Sciatic nerve (tissue), 2 donors: ENCODE measurements around the gene SLC5A2. TPM values are rescaled to one million over a fixed set of nuclear protein-coding genes. Genes with fewer than 3 reads are reported as not detected.
"Not testable (repeated sequence)": the region's sequence is repeated elsewhere in the genome, so short reads cannot be mapped to it uniquely, and the experiment has no call there.

Experiments
- ATAC-seq: fragments of 200-7000 bp; cut with Tn5 transposase; one replicate; pipeline ENCODE4 v1.9.1; 2020; ENCODE audit warnings: mild to moderate bottlenecking, moderate library complexity
- DNase-seq: peaks from one replicate; pipeline ENCODE4 v3.0.0-alpha.2; 2020; ENCODE audit warnings: low spot score
- intact Hi-C: fragments of 100-400 bp; cut with DNase I; formaldehyde crosslinking; loops from one replicate; pipeline ENCODE4 v1.14.2; 2022
- total RNA-seq: library from RNA; stranded (reverse); fragmentation: NEBNext Ultra II Directional; extraction: Animal tissue kit (Norgen Biotek cat#: 25700); gene quantifications from one replicate; pipeline ENCODE4 v1.2.1, GENCODE V29; 2021
- donor health status: DM: no; HTN: no; CAD: no.
- donor health status: DM: no; HTN: no; CAD: no.

The SLC5A2 gene
- total RNA-seq, 1 donor from 2014 or later = not detected

DNA sequence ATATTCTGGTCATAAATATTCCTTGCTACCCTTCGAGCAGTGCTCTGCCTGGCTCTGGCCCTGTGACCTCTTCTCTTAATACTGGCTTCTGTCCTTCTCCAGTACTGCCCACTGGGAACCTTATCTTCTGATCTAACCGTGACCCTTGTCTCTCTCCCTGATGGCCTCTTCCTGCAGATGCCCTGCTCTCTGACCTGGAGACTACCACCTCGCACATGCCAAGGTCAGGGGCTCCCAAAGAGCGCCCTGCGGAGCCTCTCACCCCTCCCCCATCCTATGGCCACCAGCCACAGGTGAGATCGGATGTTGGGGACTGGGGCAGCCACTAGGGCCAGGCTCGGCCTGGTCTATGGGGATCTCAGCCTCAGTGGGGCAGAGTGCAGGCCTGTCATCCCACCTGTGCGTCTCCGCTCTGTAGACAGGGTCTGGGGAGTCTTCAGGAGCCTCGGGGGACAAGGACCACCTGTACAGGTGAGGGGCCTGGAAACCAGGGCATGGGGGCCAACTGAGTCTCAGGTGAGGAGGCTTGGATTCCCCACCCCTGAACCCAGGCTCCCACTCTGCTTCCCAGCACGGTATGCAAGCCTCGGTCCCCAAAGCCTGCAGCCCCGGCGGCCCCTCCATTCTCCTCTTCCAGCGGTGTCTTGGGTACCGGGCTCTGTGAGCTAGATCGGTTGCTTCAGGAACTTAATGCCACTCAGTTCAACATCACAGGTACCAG is 9.5 kb upstream of the SLC5A2 start:
- intact Hi-C loops = no loop called here
- DNase-seq = no peak
- ATAC-seq = peak; percentile 1

DNA sequence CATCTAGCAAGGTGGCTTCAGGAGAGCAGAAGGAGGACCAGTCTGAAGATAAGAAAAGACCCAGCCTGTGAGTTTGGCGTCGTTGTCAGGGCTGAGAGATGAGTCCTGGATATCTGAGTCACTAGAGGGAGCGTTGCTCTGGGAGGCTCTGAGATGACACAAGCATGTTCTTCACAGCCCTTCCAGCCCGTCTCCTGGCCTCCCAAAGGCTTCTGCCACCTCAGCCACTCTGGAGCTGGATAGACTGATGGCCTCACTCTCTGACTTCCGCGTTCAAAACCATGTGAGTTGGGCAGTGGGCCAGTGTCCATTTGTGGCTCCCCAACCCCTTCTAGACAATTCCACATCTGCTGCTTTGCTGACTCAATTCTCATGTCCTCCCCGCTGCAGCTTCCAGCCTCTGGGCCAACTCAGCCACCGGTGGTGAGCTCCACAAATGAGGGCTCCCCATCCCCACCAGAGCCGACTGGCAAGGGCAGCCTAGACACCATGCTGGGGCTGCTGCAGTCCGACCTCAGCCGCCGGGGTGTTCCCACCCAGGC is 8.7 kb upstream of the SLC5A2 start:
- ATAC-seq (no peak), DNase-seq (no peak)
- intact Hi-C loops = no loop called here

- no peak for DNase-seq
- no peak for ATAC-seq
- intact Hi-C loops = no loop called here
These were observed 7.9 kb upstream of the SLC5A2 start for GRCh38 chr16:31474773-31475738.

DNA sequence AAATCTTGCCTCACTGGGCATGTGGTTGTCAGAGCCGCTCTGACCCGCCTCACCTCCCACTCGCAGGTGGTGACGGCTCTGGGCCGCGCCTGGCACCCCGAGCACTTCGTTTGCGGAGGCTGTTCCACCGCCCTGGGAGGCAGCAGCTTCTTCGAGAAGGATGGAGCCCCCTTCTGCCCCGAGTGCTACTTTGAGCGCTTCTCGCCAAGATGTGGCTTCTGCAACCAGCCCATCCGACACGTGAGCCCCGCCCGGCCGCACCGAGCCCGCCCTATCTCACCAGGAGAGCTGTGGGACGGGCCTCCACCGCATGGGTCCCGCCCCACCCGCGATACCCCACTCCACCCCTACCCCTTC is 7.0 kb upstream of the SLC5A2 start:
- no peak for DNase-seq
- intact Hi-C loops = no loop called here
- ATAC-seq = no peak

GRCh38 chr16:31476303-31477219 is 6.4 kb upstream of the SLC5A2 start:
- peak; percentile 86 for DNase-seq
- peak; percentile 40 for ATAC-seq
- intact Hi-C loops = no loop called here

- no peak for DNase-seq
- ATAC-seq = no peak
- intact Hi-C loops = no loop called here
These were observed 5.4 kb upstream of the SLC5A2 start for GRCh38 chr16:31477220-31478216.

GRCh38 chr16:31478956-31479355 is 4.0 kb upstream of the SLC5A2 start:
- intact Hi-C loops = no loop called here
- ATAC-seq (no peak), DNase-seq (no peak)

DNA sequence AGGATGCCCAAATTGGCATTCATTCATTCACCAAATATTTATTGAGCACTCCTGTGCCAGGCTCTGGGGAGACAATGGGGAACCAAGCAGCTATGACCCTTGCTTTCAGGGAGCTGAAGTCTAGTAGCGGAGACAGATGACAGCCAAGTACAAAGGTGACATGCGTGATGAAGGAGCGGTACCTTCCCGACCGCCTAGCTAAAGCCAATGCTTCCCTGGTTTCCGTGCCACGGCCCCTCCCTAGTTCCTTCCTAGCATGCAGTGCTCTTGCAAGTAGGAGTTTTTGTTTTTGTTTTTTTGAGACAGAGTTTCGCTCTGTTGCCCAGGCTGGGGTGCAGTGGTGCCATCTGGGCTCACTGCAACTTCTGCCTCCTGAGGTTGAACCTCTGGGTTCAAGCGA is 3.2 kb upstream of the SLC5A2 start:
- no peak for DNase-seq
- intact Hi-C loops = no loop called here
- no peak for ATAC-seq

DNA sequence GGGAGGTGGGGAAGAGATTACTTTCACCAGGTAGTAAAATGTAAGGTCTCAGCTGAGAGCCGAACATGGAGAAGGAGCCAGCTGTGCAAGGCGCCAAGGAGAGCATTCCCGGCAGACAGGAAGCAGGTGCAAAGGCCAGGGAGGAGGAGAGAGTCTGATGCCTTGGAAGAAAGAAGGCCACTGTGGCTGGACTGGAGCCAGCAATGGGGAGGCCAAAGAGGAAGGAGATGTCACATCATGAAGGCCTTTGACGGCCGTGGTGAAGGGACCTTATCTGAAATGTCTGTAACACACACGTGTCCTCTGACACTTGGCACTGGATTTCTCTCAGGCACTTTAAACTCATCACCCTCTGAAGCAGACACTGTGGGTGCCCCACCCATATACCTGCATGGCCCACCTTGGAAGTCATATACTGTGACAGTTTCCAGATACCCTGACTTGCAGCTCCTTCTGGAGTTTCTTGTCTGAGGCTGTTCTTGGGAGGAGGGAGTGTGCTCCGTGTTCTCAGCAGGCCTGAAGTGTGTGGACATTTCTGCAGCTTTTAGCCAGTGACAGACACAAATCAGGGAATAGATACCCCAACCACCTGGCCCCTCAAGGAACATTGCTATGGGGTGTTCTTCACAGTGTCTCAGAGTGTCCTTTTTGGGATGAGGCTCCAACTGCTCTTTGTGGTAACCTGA is 1.9 kb upstream of the SLC5A2 start:
- ATAC-seq = no peak
- intact Hi-C loops = no loop called here
- DNase-seq = no peak

DNA sequence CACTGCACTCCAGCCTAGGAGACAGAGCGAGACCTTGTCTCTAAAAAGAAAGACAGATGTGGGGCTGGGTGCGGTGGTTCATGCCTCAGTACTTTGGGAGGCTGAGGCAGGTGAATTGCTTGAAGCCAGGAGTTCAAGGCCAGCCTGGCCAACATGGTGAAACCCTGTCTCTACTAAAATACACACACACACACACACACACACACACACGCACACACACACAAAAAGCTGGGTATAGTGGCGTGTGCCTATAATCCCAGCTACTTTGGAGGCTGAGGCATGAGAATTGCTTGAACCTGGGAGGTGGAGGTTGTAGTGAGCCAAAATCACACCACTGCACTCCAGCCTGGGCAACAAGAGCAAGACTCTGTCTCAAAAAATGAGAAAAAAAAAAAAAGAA is 1.1 kb downstream of the SLC5A2 start:
- DNase-seq, intact Hi-C loops, ATAC-seq: not testable (repeated sequence)

DNA sequence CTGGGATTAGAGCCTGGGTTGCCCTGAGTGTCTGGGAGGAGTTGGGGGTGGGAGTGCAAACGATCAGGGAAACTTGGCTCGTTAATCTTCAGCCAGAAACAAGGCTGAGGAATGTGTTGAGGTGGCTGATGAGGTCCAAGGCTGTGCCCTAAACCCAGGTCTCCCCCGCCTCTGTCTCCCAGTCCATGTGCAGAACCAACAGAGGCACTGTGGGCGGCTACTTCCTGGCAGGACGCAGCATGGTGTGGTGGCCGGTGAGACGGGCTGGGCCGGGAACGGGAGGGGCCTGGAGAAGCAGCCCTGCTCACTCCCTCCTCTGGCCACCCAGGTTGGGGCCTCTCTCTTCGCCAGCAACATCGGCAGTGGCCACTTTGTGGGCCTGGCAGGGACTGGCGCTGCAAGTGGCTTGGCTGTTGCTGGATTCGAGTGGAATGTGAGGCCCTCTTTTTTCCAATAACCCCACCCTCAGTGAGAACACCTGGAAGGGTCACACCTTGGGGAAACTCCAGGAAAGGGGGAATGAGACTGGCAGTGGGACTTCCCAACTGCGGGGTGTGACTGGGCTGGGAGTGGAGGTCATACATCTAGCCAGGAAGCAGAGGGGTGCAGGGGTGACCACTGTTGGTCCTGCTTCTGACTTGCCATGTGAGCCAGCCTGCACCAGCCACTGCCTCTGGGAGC is 1.7 kb downstream of the SLC5A2 start:
- intact Hi-C loops = no loop called here
- DNase-seq (no peak), ATAC-seq (no peak)

DNA sequence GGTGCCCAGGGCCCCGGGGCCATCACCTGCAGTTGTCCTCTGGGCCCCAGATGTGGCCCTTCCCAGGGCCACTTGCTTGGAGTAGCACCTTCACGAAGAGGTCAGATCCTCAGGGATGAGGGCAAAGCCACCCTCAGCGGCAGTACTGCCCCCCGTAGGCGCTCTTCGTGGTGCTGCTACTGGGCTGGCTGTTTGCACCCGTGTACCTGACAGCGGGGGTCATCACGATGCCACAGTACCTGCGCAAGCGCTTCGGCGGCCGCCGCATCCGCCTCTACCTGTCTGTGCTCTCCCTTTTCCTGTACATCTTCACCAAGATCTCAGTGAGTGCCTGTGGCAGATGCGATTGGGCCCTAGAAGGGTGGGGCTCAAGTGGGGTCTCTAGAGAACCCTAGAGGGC is 2.6 kb downstream of the SLC5A2 start:
- DNase-seq = no peak
- no peak for ATAC-seq
- intact Hi-C loops = no loop called here

- no peak for ATAC-seq
- intact Hi-C loops = no loop called here
- DNase-seq = no peak
These were observed 3.1 kb downstream of the SLC5A2 start for GRCh38 chr16:31486045-31486444.

DNA sequence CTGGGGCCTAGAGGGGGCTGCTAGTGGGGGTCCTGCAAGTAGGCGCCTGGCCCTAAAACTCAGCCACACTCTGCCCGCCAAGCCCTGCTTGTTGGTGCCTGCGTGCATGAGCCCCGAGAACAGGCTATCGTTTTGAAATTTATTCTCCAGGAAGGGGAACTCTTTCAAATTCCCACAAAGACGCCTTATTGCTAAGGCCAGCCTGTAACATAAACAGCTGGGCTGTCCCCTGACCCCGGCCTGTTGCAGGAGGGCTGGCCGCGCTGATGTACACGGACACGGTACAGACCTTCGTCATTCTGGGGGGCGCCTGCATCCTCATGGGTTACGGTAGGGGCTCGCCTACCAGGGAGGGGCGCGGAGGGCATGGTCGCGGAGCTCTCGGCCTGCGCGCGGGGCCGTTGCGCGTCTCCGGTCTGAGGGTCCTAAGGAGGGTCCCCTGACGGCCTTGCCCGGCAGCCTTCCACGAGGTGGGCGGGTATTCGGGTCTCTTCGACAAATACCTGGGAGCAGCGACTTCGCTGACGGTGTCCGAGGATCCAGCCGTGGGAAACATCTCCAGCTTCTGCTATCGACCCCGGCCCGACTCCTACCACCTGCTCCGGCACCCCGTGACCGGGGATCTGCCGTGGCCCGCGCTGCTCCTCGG is 4.3 kb downstream of the SLC5A2 start:
- intact Hi-C loops = no loop called here
- no peak for DNase-seq
- peak; percentile 4 for ATAC-seq

DNA sequence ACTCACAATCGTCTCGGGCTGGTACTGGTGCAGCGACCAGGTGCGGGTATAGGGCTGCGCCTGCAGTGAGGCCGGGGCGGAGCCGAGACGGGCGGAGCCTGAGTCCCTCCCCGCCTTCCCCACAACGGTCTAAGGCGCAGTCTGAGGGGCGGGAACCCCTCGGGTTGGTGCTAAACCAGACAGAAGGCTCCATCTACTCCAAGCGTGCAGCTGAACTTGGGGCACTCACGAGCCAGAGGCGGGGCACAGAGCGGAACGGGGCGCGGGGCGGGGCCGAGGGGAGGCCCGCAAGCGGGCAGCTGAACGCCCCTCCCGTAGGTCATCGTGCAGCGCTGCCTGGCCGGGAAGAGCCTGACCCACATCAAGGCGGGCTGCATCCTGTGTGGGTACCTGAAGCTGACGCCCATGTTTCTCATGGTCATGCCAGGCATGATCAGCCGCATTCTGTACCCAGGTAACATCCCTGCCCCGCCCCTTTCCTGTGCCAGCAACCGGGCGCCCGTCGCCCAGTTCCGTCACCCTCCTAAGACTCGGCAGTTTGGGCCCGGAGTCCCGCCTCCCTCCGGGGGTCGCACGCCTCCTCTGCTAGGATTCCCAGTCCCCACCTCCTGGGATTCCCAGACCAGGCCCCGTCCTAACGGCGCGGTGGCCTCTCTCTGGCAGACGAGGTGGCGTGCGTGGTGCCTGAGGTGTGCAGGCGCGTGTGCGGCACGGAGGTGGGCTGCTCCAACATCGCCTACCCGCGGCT is 5.0 kb downstream of the SLC5A2 start:
- intact Hi-C loops = no loop called here
- DNase-seq (no peak), ATAC-seq (peak; percentile 66)
